Uterus (tissue), 4 donors: ENCODE results near the gene ITSN1. TPM values are rescaled to one million over a fixed set of nuclear protein-coding genes. Genes with fewer than 3 reads are reported as not detected.

Experiments
- DNase-seq, 2 donors: peaks; one replicate each; pipeline ENCODE4 v3.0.0-alpha.2; 2019 to 2020
- H3K27ac ChIP-seq, 2 donors: fragments of 200-600 bp; sonication (generic); 1 replicate in 1 of 2; 2 replicates in 1 of 2; pipeline ENCODE4 v1.5.1; 2016 to 2018
- H3K27me3 ChIP-seq, 2 donors: fragments of 200-600 bp; sonication (generic); one replicate each; pipeline ENCODE4 v1.5.1; 2018 to 2019; ENCODE audit warnings: control low read depth in 1 of 2
- H3K36me3 ChIP-seq, 2 donors: fragments of 200-600 bp; sonication (generic); one replicate each; pipeline ENCODE4 v1.5.1; 2019; ENCODE audit warnings: control low read depth in 1 of 2
- H3K4me1 ChIP-seq, 2 donors: fragments of 200-600 bp; sonication (generic); one replicate each; pipeline ENCODE4 v1.5.1; 2018 to 2019; ENCODE audit warnings: control low read depth in 1 of 2
- H3K4me3 ChIP-seq, 2 donors: fragments of 200-600 bp; sonication (generic); 1 replicate in 1 of 2; 2 replicates in 1 of 2; pipeline ENCODE4 v1.5.1; 2018 to 2019; ENCODE audit warnings: mild to moderate bottlenecking in 1 of 2
- H3K9me3 ChIP-seq, 2 donors: fragments of 200-600 bp; sonication (generic); one replicate each; pipeline ENCODE4 v1.5.1; 2019; ENCODE audit warnings: control low read depth in 1 of 2
- CTCF ChIP-seq, 4 experiments: fragments of 200-600 bp in 2 of 4; fragments of 450-650 bp in 2 of 4; sonication (generic) in 2 of 4; IDR thresholded peaks; one replicate each; pipeline ENCODE4 v1.5.1; 2016 to 2019; ENCODE audit warnings: antibody characterized with exemption in 4 of 4, mild to moderate bottlenecking in 2 of 4, moderate library complexity in 1 of 4
- POLR2A ChIP-seq, 2 donors: fragments of 450-650 bp; IDR thresholded peaks; one replicate each; pipeline ENCODE4 v1.6.1; 2016; ENCODE audit warnings: antibody characterized with exemption in 2 of 2, mild to moderate bottlenecking in 1 of 2, moderate library complexity in 1 of 2
- intact Hi-C: fragments of 100-400 bp; cut with DNase I; formaldehyde crosslinking; loops from one replicate; pipeline ENCODE4 v1.15.1; 2023; ENCODE audit warnings: low total_unique reads
- total RNA-seq, 4 donors: library from RNA; depleted of rRNA in 3 of 4; stranded (reverse); fragments of >200 nt in 3 of 4; gene quantifications; one replicate each; pipeline versions ENCODE4 v1.1.0 to v1.2.4, GENCODE V29; 2014 to 2023
- donor health status: DM: yes; HTN: yes; CAD: no.

ITSN1 gene
- total RNA-seq, 4 donors from 2014 or later: 21.8 to 77.4 (median 48.1) TPM

- H3K9me3 ChIP-seq: no peaks in the 10 kb centered on the region
- H3K4me3 ChIP-seq: no peak overlapping the region
- intact Hi-C loops: no loop called here
- no peaks in the 10 kb centered on the region for H3K36me3 ChIP-seq
- TF ChIP-seq CTCF (IDR thresholded peaks at IDR 0.05) (no peak), POLR2A (IDR thresholded peaks at IDR 0.05) (no peak)
- H3K4me1 ChIP-seq: no peaks in the 10 kb centered on the region
- no peak for DNase-seq
- no peak overlapping the region for H3K27ac ChIP-seq
- H3K27me3 ChIP-seq: no peaks in the 10 kb centered on the region
Observed at GRCh38 chr21:33663241-33663640, 20.9 kb downstream of the ITSN1 start.

GRCh38 chr21:33664135-33664534, 21.8 kb downstream of the ITSN1 start:
- no peak for TF ChIP-seq POLR2A (IDR thresholded peaks at IDR 0.05)
- TF ChIP-seq CTCF (IDR thresholded peaks at IDR 0.05): no peak
- intact Hi-C loops: no loop called here
- no peaks in the 10 kb centered on the region for H3K36me3 ChIP-seq
- H3K4me3 ChIP-seq: no peak overlapping the region
- no peaks in the 10 kb centered on the region for H3K27me3 ChIP-seq
- H3K4me1 ChIP-seq: no peaks in the 10 kb centered on the region
- no peak for DNase-seq
- no peaks in the 10 kb centered on the region for H3K9me3 ChIP-seq
- H3K27ac ChIP-seq: no peak overlapping the region

GRCh38 chr21:33666153-33666552, 23.9 kb downstream of the ITSN1 start:
- DNase-seq: no peak
- Histone ChIP-seq H3K9me3 (no peaks in the 10 kb centered on the region), H3K27ac (no peak overlapping the region), H3K4me1 (no peaks in the 10 kb centered on the region), H3K36me3 (no peaks in the 10 kb centered on the region), H3K4me3 (no peak overlapping the region), H3K27me3 (no peaks in the 10 kb centered on the region)
- intact Hi-C loops: no loop called here
- TF ChIP-seq CTCF (IDR thresholded peaks at IDR 0.05) (no peak), POLR2A (IDR thresholded peaks at IDR 0.05) (no peak)

DNA sequence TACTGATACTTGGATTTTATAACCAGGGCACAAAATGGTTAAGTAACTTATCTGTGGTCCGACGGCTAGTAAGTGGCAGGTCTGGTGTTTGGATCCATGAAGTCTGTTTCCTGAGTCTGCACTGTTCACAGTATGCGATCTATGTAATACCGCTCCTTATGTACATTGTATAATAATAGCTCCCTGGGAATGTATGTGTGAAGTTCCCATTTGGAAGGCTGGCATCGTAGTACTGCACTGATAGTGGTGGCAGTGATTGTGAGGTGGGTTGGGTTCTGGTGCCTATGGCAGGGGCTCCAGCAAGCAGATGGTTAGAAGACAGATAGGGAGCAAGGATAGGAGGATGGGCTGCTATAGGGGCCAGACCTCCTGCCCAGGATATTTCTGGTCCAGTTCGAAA, 25.3 kb downstream of the ITSN1 start:
- no peak overlapping the region for H3K27ac ChIP-seq
- TF ChIP-seq POLR2A (IDR thresholded peaks at IDR 0.05) (no peak), CTCF (IDR thresholded peaks at IDR 0.05) (no peak)
- intact Hi-C loops: no loop called here

GRCh38 chr21:33668180-33668579, 25.9 kb downstream of the ITSN1 start:
- Histone ChIP-seq H3K9me3 (no peaks in the 10 kb centered on the region), H3K36me3 (no peaks in the 10 kb centered on the region), H3K4me3 (no peak overlapping the region), H3K27me3 (no peaks in the 10 kb centered on the region), H3K4me1 (no peaks in the 10 kb centered on the region), H3K27ac (no peak overlapping the region)
- TF ChIP-seq CTCF (IDR thresholded peaks at IDR 0.05): no peak
- no peak for TF ChIP-seq POLR2A (IDR thresholded peaks at IDR 0.05)
- no peak for DNase-seq
- intact Hi-C loops: no loop called here

More for the DNA sequence above, 25.3 kb downstream of the ITSN1 start:
- H3K27me3 ChIP-seq: no peaks in the 10 kb centered on the region
- H3K36me3 ChIP-seq: no peaks in the 10 kb centered on the region
- H3K9me3 ChIP-seq: no peaks in the 10 kb centered on the region
- no peak for DNase-seq
- no peaks in the 10 kb centered on the region for H3K4me1 ChIP-seq
- H3K4me3 ChIP-seq: no peak overlapping the region
